GM13977 (cell line): ENCODE data around the gene ZNF224.
A peak's percentile ranks its signal among the peaks of the same experiment; 100 is the strongest.

Experiments
- DNase-seq: peaks from one replicate; pipeline ENCODE4 v3.0.0; 2012; ENCODE audit warnings: low spot score
- CTCF ChIP-seq: IDR thresholded peaks from 2 replicates; pipeline ENCODE4 v1.5.1; 2012; ENCODE audit warnings: mild to moderate bottlenecking, control low read depth; ENCODE audit not compliant: insufficient read depth; ENCODE audit errors: extremely low read depth, missing control alignments
- in situ Hi-C: fragments of 300-500 bp; cut with MboI; formaldehyde crosslinking; loops from one replicate; pipeline ENCODE4 v1.12.0; 2022; ENCODE audit warnings: low sequenced_read_pairs, low pct_unique_long_range_greater_than_20kb, mixed read lengths, inconsistent platforms; ENCODE audit not compliant: unreplicated experiment

The ZNF224 gene

GRCh38 chr19:44066305-44066704 is 27.9 kb upstream of the ZNF224 start:
- no peak for TF ChIP-seq CTCF
- in situ Hi-C loops: no loop called here
- DNase-seq: no peak

- TF ChIP-seq CTCF: no peak
Observed at GRCh38 chr19:44069415-44069814, 24.7 kb upstream of the ZNF224 start.

GRCh38 chr19:44071824-44072542 is 22.2 kb upstream of the ZNF224 start, which contains the start of gene ZNF284:
ZNF284 (plus strand) TSS chr19:44072159; CDS start chr19:44076390, 4,231 bp downstream.
- in situ Hi-C loops: no loop called here
- DNase-seq: peak; percentile 86
- no peak for TF ChIP-seq CTCF

More at GRCh38 chr19:44069415-44069814, 24.7 kb upstream of the ZNF224 start:
- DNase-seq: no peak
- in situ Hi-C loops: no loop called here

GRCh38 chr19:44072543-44073401 is 21.4 kb upstream of the ZNF224 start:
- TF ChIP-seq CTCF: peak; percentile 32
- in situ Hi-C loops: no loop called here
- no peak for DNase-seq

GRCh38 chr19:44076325-44076724 is 17.8 kb upstream of the ZNF224 start:
- DNase-seq: no peak
- in situ Hi-C loops: no loop called here
- no peak for TF ChIP-seq CTCF

- no peak for TF ChIP-seq CTCF
- in situ Hi-C loops: no loop called here
- no peak for DNase-seq
Observed at GRCh38 chr19:44092108-44092507, 2.1 kb upstream of the ZNF224 start.
